WTC11 (cell line): Measurements from ENCODE around the gene DLL1. TPM values are rescaled to one million over a fixed set of nuclear protein-coding genes. Genes with fewer than 3 reads are reported as not detected.
A peak's percentile ranks its signal among the peaks of the same experiment; 100 is the strongest.

Source experiments
- ATAC-seq: fragments of 200-7000 bp; cut with Tn5 transposase; 2 replicates; pipeline ENCODE4 v1.10.0; 2021; ENCODE audit warnings: mild to moderate bottlenecking, moderate library complexity
- CTCF ChIA-PET: fragments of 300-600 bp; sonication (Branson Sonifier 250); formaldehyde crosslinking; loops from one replicate; lab custom pipeline; 2021; ENCODE audit warnings: antibody characterized with exemption; lab: Charles Lee
- POLR2A ChIA-PET: fragments of 350-600 bp; sonication (Branson Sonifier 250); formaldehyde crosslinking; loops from one replicate; lab custom pipeline; 2021; ENCODE audit warnings: antibody characterized with exemption; lab: Charles Lee
- DNase-seq: peaks from one replicate; pipeline ENCODE4 v3.0.0; 2021; ENCODE audit warnings: low spot score
- H3K27ac Mint-ChIP-seq: 2 replicates; pipeline ENCODE4 v1.8.0; 2021; ENCODE audit warnings: mixed read lengths
- H3K27me3 Mint-ChIP-seq: 2 replicates; pipeline ENCODE4 v1.8.0; 2021; ENCODE audit warnings: low read depth, mild to moderate bottlenecking, moderate library complexity, mixed read lengths
- H3K36me3 Mint-ChIP-seq: 2 replicates; pipeline ENCODE4 v1.8.0; 2021; ENCODE audit warnings: mixed read lengths
- H3K4me1 Mint-ChIP-seq: 2 replicates; pipeline ENCODE4 v1.8.0; 2022; ENCODE audit warnings: mixed read lengths
- H3K4me3 Mint-ChIP-seq: 2 replicates; pipeline ENCODE4 v1.8.0; 2021; ENCODE audit warnings: mild to moderate bottlenecking, moderate library complexity, mixed read lengths
- H3K9me3 Mint-ChIP-seq: 2 replicates; pipeline ENCODE4 v1.8.0; 2021; ENCODE audit warnings: mixed read lengths
- ATF3 ChIP-seq: sonication (generic); formaldehyde crosslinking; conservative IDR thresholded peaks from 2 replicates; pipeline ENCODE4 v1.8.1; 2022; ENCODE audit warnings: mild to moderate bottlenecking, missing genetic modification reagents
- ATF6 ChIP-seq: sonication (generic); formaldehyde crosslinking; IDR thresholded peaks from 2 replicates; pipeline ENCODE4 v1.8.1; 2023; ENCODE audit warnings: mild to moderate bottlenecking, missing genetic modification reagents
- E2F5 ChIP-seq: sonication (generic); formaldehyde crosslinking; IDR thresholded peaks from 2 replicates; pipeline ENCODE4 v1.8.1; 2022; ENCODE audit warnings: mild to moderate bottlenecking, moderate library complexity, missing genetic modification reagents
- ERG ChIP-seq: fragments of 250-450 bp; sonication (Bioruptor Pico); IDR thresholded peaks from 2 replicates; pipeline ENCODE4 v1.8.0; 2021; ENCODE audit warnings: mild to moderate bottlenecking
- HMGXB4 ChIP-seq: sonication (generic); formaldehyde crosslinking; IDR thresholded peaks from 2 replicates; pipeline ENCODE4 v1.8.1; 2023; ENCODE audit warnings: mild to moderate bottlenecking, moderate library complexity, missing genetic modification reagents
- MLX ChIP-seq: sonication (generic); formaldehyde crosslinking; IDR thresholded peaks from 2 replicates; pipeline ENCODE4 v1.8.1; 2023; ENCODE audit warnings: mild to moderate bottlenecking, missing genetic modification reagents, moderate library complexity
- MYBL2 ChIP-seq: sonication (generic); formaldehyde crosslinking; IDR thresholded peaks from 2 replicates; pipeline ENCODE4 v1.8.1; 2023; ENCODE audit warnings: mild to moderate bottlenecking, moderate library complexity, missing genetic modification reagents
- PRDM15 ChIP-seq: sonication (generic); formaldehyde crosslinking; IDR thresholded peaks from 2 replicates; pipeline ENCODE4 v1.8.0; 2022; ENCODE audit warnings: missing genetic modification reagents
- RORB ChIP-seq: fragments of 250-450 bp; sonication (Bioruptor Pico); IDR thresholded peaks from 2 replicates; pipeline ENCODE4 v1.9.0; 2021; ENCODE audit warnings: mild to moderate bottlenecking
- ZBTB43 ChIP-seq: sonication (generic); formaldehyde crosslinking; IDR thresholded peaks from 2 replicates; pipeline ENCODE4 v1.8.1; 2023; ENCODE audit warnings: mild to moderate bottlenecking, missing genetic modification reagents
- ZNF512 ChIP-seq: sonication (generic); formaldehyde crosslinking; IDR thresholded peaks from 2 replicates; pipeline ENCODE4 v1.8.1; 2022; ENCODE audit warnings: missing genetic modification reagents, borderline replicate concordance
- total RNA-seq: library from RNA; stranded (reverse); gene quantifications from 3 replicates; pipeline ENCODE4 v1.2.3, GENCODE V29; 2021

Gene DLL1
- total RNA-seq, 1 experiment from 2014 or later, result 25.3 TPM

GRCh38 chr6:170261643-170262488, 29.0 kb downstream of the DLL1 start (continued):
- TF ChIP-seq ATF6 (CRISPR knock-in tag) (no peak), E2F5 (CRISPR knock-in tag) (no peak)

GRCh38 chr6:170260686-170261085, 30.2 kb downstream of the DLL1 start:
- DNase-seq, result no peak
- H3K27me3 Mint-ChIP-seq, result no peaks in the 10 kb centered on the region
- CTCF ChIA-PET, result interaction anchor here (0.6 to 1.0 kb wide), 2 partner anchors 9 kb away, joined by 3 read pairs; no protein-coding TSS in a partner anchor
- H3K4me3 Mint-ChIP-seq, result no peak overlapping the region
- no peaks in the 10 kb centered on the region for H3K36me3 Mint-ChIP-seq
- TF ChIP-seq ZNF512 (CRISPR knock-in tag), result no peak
- no peak for TF ChIP-seq PRDM15 (CRISPR knock-in tag)
- TF ChIP-seq ZBTB43 (CRISPR knock-in tag), result no peak
- TF ChIP-seq MLX (CRISPR knock-in tag), result no peak
- no peak for TF ChIP-seq RORB (CRISPR knock-in tag)
- no peak for TF ChIP-seq ERG (CRISPR knock-in tag)
- no peak for TF ChIP-seq MYBL2
- TF ChIP-seq HMGXB4 (CRISPR knock-in tag), result no peak
- TF ChIP-seq ATF3 (CRISPR knock-in tag), result no peak
- POLR2A ChIA-PET, result interaction anchor here (1.0 kb wide), 1 partner anchor 19 kb away, joined by 3 read pairs; no protein-coding TSS in a partner anchor
- H3K4me1 Mint-ChIP-seq, result peaks cover 2% of the 10 kb centered on the region; the same call in 1 of the 2 replicates
- ATAC-seq, result peak; percentile 53; the same call in 1 of the 2 replicates
- H3K27ac Mint-ChIP-seq, result no peak overlapping the region
- peaks cover 3% of the 10 kb centered on the region; the same call in 1 of the 2 replicates for H3K9me3 Mint-ChIP-seq
